ENCODE results near the gene COBL. TPM values are rescaled to one million over a fixed set of nuclear protein-coding genes. Genes with fewer than 3 reads are reported as not detected.

The COBL gene
- total and polyA plus RNA-seq, 2 of the 8 experiments (the other 6 are each of a cell fraction or from before 2014, with no cell fraction given): 13.8 to 40.4 TPM

DNA sequence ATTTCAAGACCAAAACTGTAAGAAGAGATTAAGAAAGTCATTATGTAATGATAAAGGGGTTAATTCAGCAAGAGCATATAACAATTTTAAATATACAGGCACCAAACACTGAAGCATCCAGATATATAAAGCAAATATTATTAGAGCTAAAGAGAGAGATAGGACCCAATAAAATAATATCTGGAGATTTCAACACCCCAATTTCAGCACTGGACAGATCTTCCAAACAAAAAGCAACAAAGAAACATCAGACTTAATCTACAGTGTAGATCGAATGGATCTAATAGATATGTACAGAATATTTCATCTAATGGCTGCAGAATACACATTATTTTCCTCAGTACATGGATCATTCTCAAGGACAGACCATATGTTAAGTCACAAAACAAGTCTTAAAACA is 151.3 kb downstream of the COBL start:
- H3K18ac ChIP-seq (ENCODE audit: extremely low read depth, low read length): no peak overlapping the region
- no peak overlapping the region for H4K5ac ChIP-seq (ENCODE audit: insufficient read length, low read depth, low read length)
- no peak overlapping the region for H4K8ac ChIP-seq (ENCODE audit: extremely low read depth, insufficient read depth, low read length)
- no peak overlapping the region for H3K14ac ChIP-seq (ENCODE audit: insufficient read length)
- H2BK12ac ChIP-seq (ENCODE audit: low read depth, low read length): no peak overlapping the region
- H4K91ac ChIP-seq (replicated peaks; ENCODE audit: insufficient read length, low read length): no peak overlapping the region
- H3K27ac ChIP-seq (ENCODE audit: low read depth, low read length): no peak overlapping the region
- no peaks in the 10 kb centered on the region for H3K27me3 ChIP-seq (replicated peaks in 1 of 4; ENCODE audit: control insufficient read depth in 3 of 4, extremely low read depth in 1 of 4, insufficient read depth in 3 of 4, low read length in 3 of 4)
- no peak overlapping the region for H2BK120ac ChIP-seq (replicated peaks; ENCODE audit: low read depth, low read length)
- no peak overlapping the region for H2BK5ac ChIP-seq (ENCODE audit: low read depth, low read length)
- H3K4me1 ChIP-seq (replicated peaks in 1 of 4; ENCODE audit: control insufficient read depth in 3 of 4, insufficient read depth in 4 of 4, low read length in 3 of 4): peaks cover 0 to 5% (median 0%) of the 10 kb centered on the region in 4 experiments; a peak in 1 of 7 replicates
- ChIA-PET POLR2A (ENCODE audit: partially characterized antibody) (interaction anchor here (0.6 kb wide), 1 partner anchor 170 kb away, joined by 3 read pairs; no protein-coding TSS in a partner anchor), CTCF (ENCODE audit: partially characterized antibody) (interaction anchor here (7.8 kb wide), 1 partner anchor 203 kb away, joined by 155 read pairs; no protein-coding TSS in a partner anchor)
- H4K20me1 ChIP-seq (replicated peaks in 1 of 2; ENCODE audit: control insufficient read depth in 1 of 2, insufficient read depth in 2 of 2, low read length in 2 of 2): no peaks in the 10 kb centered on the region
- H3K56ac ChIP-seq (replicated peaks; ENCODE audit: insufficient read length, low read depth, low read length): no peak overlapping the region
- no peak overlapping the region for H3K4ac ChIP-seq (replicated peaks; ENCODE audit: insufficient read length, low read depth, low read length)
- no peak overlapping the region for H3K23ac ChIP-seq (ENCODE audit: insufficient read length)
- no peaks in the 10 kb centered on the region for H3K36me3 ChIP-seq (ENCODE audit: control insufficient read depth in 2 of 4, insufficient read depth in 4 of 4, low read length in 3 of 4)
- no peak overlapping the region for H3K9ac ChIP-seq (replicated peaks in 1 of 4; ENCODE audit: extremely low read depth in 1 of 4, low read depth in 3 of 4, low read length in 3 of 4)
- 73% methylated on average over 1 of the region's 1 CpG; no CpG with 5 or more reads in 1 of the 2 experiments for WGBS, 2 experiments (ENCODE audit: extremely low coverage in 1 of 2, insufficient coverage in 1 of 2, insufficient read length in 1 of 2, insufficient replicate concordance in 2 of 2, low coverage in 1 of 2, low lambda C conversion rate in 2 of 2, missing lambda C conversion rate in 1 of 2)
- H2AK5ac ChIP-seq (ENCODE audit: low read depth, low read length): no peak overlapping the region
- no peaks in the 10 kb centered on the region for H3K23me2 ChIP-seq (ENCODE audit: low read depth, low read length)
- no peaks in the 10 kb centered on the region for H3K9me3 ChIP-seq (ENCODE audit: insufficient read depth in 2 of 2, low read depth in 1 of 2, low read length in 1 of 2)
- no peak for FAIRE-seq
- H2BK20ac ChIP-seq (ENCODE audit: low read length): no peak overlapping the region
- no peaks in the 10 kb centered on the region for H3K79me1 ChIP-seq (ENCODE audit: low read depth, low read length)
- H3K4me3 ChIP-seq (ENCODE audit: extremely low read depth in 1 of 4, insufficient read depth in 2 of 4, low read depth in 3 of 4, low read length in 4 of 4): no peak overlapping the region
- H2BK15ac ChIP-seq (ENCODE audit: low read length): no peak overlapping the region
- no peak overlapping the region for H2AFZ ChIP-seq (ENCODE audit: low read length)
- no peak overlapping the region for H3K4me2 ChIP-seq (ENCODE audit: insufficient read depth in 1 of 2, low read depth in 2 of 2, low read length in 2 of 2)
- DNase-seq (ENCODE audit: low read depth in 1 of 2, low spot score in 2 of 2): no peak
- H3K79me2 ChIP-seq (ENCODE audit: control insufficient read depth in 1 of 2, insufficient read depth in 2 of 2, low read length in 2 of 2): no peaks in the 10 kb centered on the region
- TF ChIP-seq RFX5 (IDR thresholded peaks at IDR 0.05; ENCODE audit: borderline replicate concordance, low read depth, low read length): no peak
- TF ChIP-seq CHD1 (IDR thresholded peaks at IDR 0.05; ENCODE audit: low read depth, low read length): no peak
- no peak for TF ChIP-seq TBP (IDR thresholded peaks at IDR 0.05; ENCODE audit: low read depth, low read length)
- no peak for TF ChIP-seq NRF1 (IDR thresholded peaks at IDR 0.05; ENCODE audit: low read depth, low read length)
- TF ChIP-seq CTBP2 (IDR thresholded peaks at IDR 0.05; ENCODE audit: borderline replicate concordance, insufficient read depth, insufficient read length, low read length): no peak
- TF ChIP-seq, protein P1, sequence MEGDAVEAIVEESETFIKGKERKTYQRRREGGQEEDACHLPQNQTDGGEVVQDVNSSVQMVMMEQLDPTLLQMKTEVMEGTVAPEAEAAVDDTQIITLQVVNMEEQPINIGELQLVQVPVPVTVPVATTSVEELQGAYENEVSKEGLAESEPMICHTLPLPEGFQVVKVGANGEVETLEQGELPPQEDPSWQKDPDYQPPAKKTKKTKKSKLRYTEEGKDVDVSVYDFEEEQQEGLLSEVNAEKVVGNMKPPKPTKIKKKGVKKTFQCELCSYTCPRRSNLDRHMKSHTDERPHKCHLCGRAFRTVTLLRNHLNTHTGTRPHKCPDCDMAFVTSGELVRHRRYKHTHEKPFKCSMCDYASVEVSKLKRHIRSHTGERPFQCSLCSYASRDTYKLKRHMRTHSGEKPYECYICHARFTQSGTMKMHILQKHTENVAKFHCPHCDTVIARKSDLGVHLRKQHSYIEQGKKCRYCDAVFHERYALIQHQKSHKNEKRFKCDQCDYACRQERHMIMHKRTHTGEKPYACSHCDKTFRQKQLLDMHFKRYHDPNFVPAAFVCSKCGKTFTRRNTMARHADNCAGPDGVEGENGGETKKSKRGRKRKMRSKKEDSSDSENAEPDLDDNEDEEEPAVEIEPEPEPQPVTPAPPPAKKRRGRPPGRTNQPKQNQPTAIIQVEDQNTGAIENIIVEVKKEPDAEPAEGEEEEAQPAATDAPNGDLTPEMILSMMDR (IDR thresholded peaks at IDR 0.05; ENCODE audit: control extremely low read depth in 1 of 3, insufficient read depth in 1 of 3, low read depth in 1 of 3, low read length in 3 of 3): no peak
- no peak for TF ChIP-seq BRCA1 (IDR thresholded peaks at IDR 0.05; ENCODE audit: low read depth, low read length)
- TF ChIP-seq, protein P2, sequence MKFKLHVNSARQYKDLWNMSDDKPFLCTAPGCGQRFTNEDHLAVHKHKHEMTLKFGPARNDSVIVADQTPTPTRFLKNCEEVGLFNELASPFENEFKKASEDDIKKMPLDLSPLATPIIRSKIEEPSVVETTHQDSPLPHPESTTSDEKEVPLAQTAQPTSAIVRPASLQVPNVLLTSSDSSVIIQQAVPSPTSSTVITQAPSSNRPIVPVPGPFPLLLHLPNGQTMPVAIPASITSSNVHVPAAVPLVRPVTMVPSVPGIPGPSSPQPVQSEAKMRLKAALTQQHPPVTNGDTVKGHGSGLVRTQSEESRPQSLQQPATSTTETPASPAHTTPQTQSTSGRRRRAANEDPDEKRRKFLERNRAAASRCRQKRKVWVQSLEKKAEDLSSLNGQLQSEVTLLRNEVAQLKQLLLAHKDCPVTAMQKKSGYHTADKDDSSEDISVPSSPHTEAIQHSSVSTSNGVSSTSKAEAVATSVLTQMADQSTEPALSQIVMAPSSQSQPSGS (IDR thresholded peaks at IDR 0.05; ENCODE audit: low read length): no peak
- no peak for TF ChIP-seq SIN3A (conservative IDR thresholded peaks at IDR 0.05 in 1 of 2, IDR thresholded peaks at IDR 0.05 in 1 of 2; ENCODE audit: low read depth in 1 of 2, low read length in 2 of 2)
- no peak for TF ChIP-seq CHD2 (IDR thresholded peaks at IDR 0.05; ENCODE audit: low read length)
